ENCODE results near the gene TANC1. TPM values are rescaled to one million over a fixed set of nuclear protein-coding genes. Genes with fewer than 3 reads are reported as not detected.

The TANC1 gene
- total RNA-seq, 1 donor from 2014 or later: 84.1 TPM

- no peak for TF ChIP-seq CTCF (IDR thresholded peaks at IDR 0.05; ENCODE audit: unreplicated experiment)
- no peaks in the 10 kb centered on the region for H3K9me3 Mint-ChIP-seq (ENCODE audit: unreplicated experiment)
- no peak overlapping the region for H3K27ac Mint-ChIP-seq (ENCODE audit: unreplicated experiment)
- H3K4me3 Mint-ChIP-seq (ENCODE audit: unreplicated experiment): no peak overlapping the region
- H3K4me1 Mint-ChIP-seq (ENCODE audit: unreplicated experiment): no peaks in the 10 kb centered on the region
- no peak for DNase-seq (ENCODE audit: low spot score)
- no peaks in the 10 kb centered on the region for H3K36me3 Mint-ChIP-seq (ENCODE audit: low read depth, unreplicated experiment)
- peaks cover 2% of the 10 kb centered on the region for H3K27me3 Mint-ChIP-seq (ENCODE audit: unreplicated experiment)
These were observed 12.5 kb upstream of the TANC1 start for GRCh38 chr2:158955842-158956365.

GRCh38 chr2:158958365-158958764, 10.1 kb upstream of the TANC1 start:
- H3K9me3 Mint-ChIP-seq (ENCODE audit: unreplicated experiment): no peaks in the 10 kb centered on the region
- no peak overlapping the region for H3K27ac Mint-ChIP-seq (ENCODE audit: unreplicated experiment)
- peaks cover 3% of the 10 kb centered on the region for H3K4me1 Mint-ChIP-seq (ENCODE audit: unreplicated experiment)
- H3K27me3 Mint-ChIP-seq (ENCODE audit: unreplicated experiment): peaks cover 3% of the 10 kb centered on the region
- no peak for TF ChIP-seq CTCF (IDR thresholded peaks at IDR 0.05; ENCODE audit: unreplicated experiment)
- DNase-seq (ENCODE audit: low spot score): no peak
- no peaks in the 10 kb centered on the region for H3K36me3 Mint-ChIP-seq (ENCODE audit: low read depth, unreplicated experiment)
- no peak overlapping the region for H3K4me3 Mint-ChIP-seq (ENCODE audit: unreplicated experiment)

- Mint-ChIP-seq H3K4me1 (ENCODE audit: unreplicated experiment) (peaks cover 5% of the 10 kb centered on the region), H3K9me3 (ENCODE audit: unreplicated experiment) (no peaks in the 10 kb centered on the region)
These were observed 8.2 kb upstream of the TANC1 start for GRCh38 chr2:158960193-158960592.

GRCh38 chr2:158962074-158962473, 6.4 kb upstream of the TANC1 start:
- H3K27me3 Mint-ChIP-seq (ENCODE audit: unreplicated experiment): peaks cover 2% of the 10 kb centered on the region
- TF ChIP-seq CTCF (IDR thresholded peaks at IDR 0.05; ENCODE audit: unreplicated experiment): no peak
- DNase-seq (ENCODE audit: low spot score): no peak
- no peak overlapping the region for H3K4me3 Mint-ChIP-seq (ENCODE audit: unreplicated experiment)
- H3K9me3 Mint-ChIP-seq (ENCODE audit: unreplicated experiment): no peaks in the 10 kb centered on the region
- H3K36me3 Mint-ChIP-seq (ENCODE audit: low read depth, unreplicated experiment): no peaks in the 10 kb centered on the region
- peaks cover 9% of the 10 kb centered on the region for H3K4me1 Mint-ChIP-seq (ENCODE audit: unreplicated experiment)
- no peak overlapping the region for H3K27ac Mint-ChIP-seq (ENCODE audit: unreplicated experiment)

More at GRCh38 chr2:158960193-158960592, 8.2 kb upstream of the TANC1 start:
- no peak for TF ChIP-seq CTCF (IDR thresholded peaks at IDR 0.05; ENCODE audit: unreplicated experiment)
- Mint-ChIP-seq H3K4me3 (ENCODE audit: unreplicated experiment) (no peak overlapping the region), H3K36me3 (ENCODE audit: low read depth, unreplicated experiment) (no peaks in the 10 kb centered on the region), H3K27ac (ENCODE audit: unreplicated experiment) (no peak overlapping the region), H3K27me3 (ENCODE audit: unreplicated experiment) (peaks cover 3% of the 10 kb centered on the region)
- DNase-seq (ENCODE audit: low spot score): no peak

GRCh38 chr2:158963071-158963470, 5.4 kb upstream of the TANC1 start:
- no peak overlapping the region for H3K27ac Mint-ChIP-seq (ENCODE audit: unreplicated experiment)
- no peak for DNase-seq (ENCODE audit: low spot score)
- H3K9me3 Mint-ChIP-seq (ENCODE audit: unreplicated experiment): no peaks in the 10 kb centered on the region
- peaks cover 4% of the 10 kb centered on the region for H3K27me3 Mint-ChIP-seq (ENCODE audit: unreplicated experiment)
- H3K4me1 Mint-ChIP-seq (ENCODE audit: unreplicated experiment): peaks cover 17% of the 10 kb centered on the region
- no peak overlapping the region for H3K4me3 Mint-ChIP-seq (ENCODE audit: unreplicated experiment)
- H3K36me3 Mint-ChIP-seq (ENCODE audit: low read depth, unreplicated experiment): no peaks in the 10 kb centered on the region
- TF ChIP-seq CTCF (IDR thresholded peaks at IDR 0.05; ENCODE audit: unreplicated experiment): no peak
